Mesenchymal stem cell (in vitro differentiated cells and primary cell): Measurements from ENCODE around the gene SLC7A7. TPM values are rescaled to one million over a fixed set of nuclear protein-coding genes. Genes with fewer than 3 reads are reported as not detected.

Experiments
- small RNA-seq: library from polyadenylated mRNA; stranded (forward); fragments of <200 nt; extraction: miRNeasy Mini kit (QIAGEN cat#:217004); gene quantifications from one replicate; pipeline ENCODE3, GENCODE V24; 2013; ENCODE audit warnings: low read depth

Gene SLC7A7

Small RNAs within 50 kb of the gene (small RNA-seq; reads per million reads assigned to genes)
- not detected for gene RF00019
- not detected for gene RF00588
